Neural progenitor cell (in vitro differentiated cells): Measurements from ENCODE around the gene HEG1. TPM values are rescaled to one million over a fixed set of nuclear protein-coding genes. Genes with fewer than 3 reads are reported as not detected.

Experiments used
- DNase-seq: peaks from one replicate; pipeline ENCODE4 v3.0.0-alpha.2; 2016; ENCODE audit warnings: low spot score
- H2AFZ ChIP-seq: fragments of 200-600 bp; sonication (generic); replicated peaks from 2 replicates; pipeline ENCODE4 v1.6.1; 2016; ENCODE audit warnings: antibody characterized with exemption
- H3F3A ChIP-seq: fragments of 200-600 bp; sonication (generic); 2 replicates; pipeline ENCODE4 v1.6.1; 2016; ENCODE audit warnings: antibody characterized with exemption, low read depth
- H3K27ac ChIP-seq: fragments of 200-600 bp; sonication (generic); 2 replicates; pipeline ENCODE4 v1.5.1; 2016; ENCODE audit warnings: mild to moderate bottlenecking
- H3K27me3 ChIP-seq: fragments of 200-600 bp; sonication (generic); 2 replicates; pipeline ENCODE4 v1.6.1; 2016; ENCODE audit warnings: mild to moderate bottlenecking, moderate library complexity
- H3K36me3 ChIP-seq: fragments of 200-600 bp; sonication (generic); 2 replicates; pipeline ENCODE4 v1.5.1; 2016
- H3K4me1 ChIP-seq: fragments of 200-600 bp; sonication (generic); 2 replicates; pipeline ENCODE4 v1.6.1; 2016; ENCODE audit warnings: mixed run types
- H3K4me2 ChIP-seq: fragments of 200-600 bp; sonication (generic); 2 replicates; pipeline ENCODE4 v1.6.1; 2016
- H3K4me3 ChIP-seq: fragments of 200-600 bp; sonication (generic); 2 replicates; pipeline ENCODE4 v1.5.1; 2016
- H3K79me2 ChIP-seq: fragments of 200-600 bp; sonication (generic); 2 replicates; pipeline ENCODE4 v1.6.1; 2016; ENCODE audit warnings: low read depth
- H3K9ac ChIP-seq: fragments of 200-600 bp; sonication (generic); 2 replicates; pipeline ENCODE4 v1.6.1; 2016
- H3K9me3 ChIP-seq: fragments of 200-600 bp; sonication (generic); 2 replicates; pipeline ENCODE4 v1.5.1; 2016; ENCODE audit warnings: low read depth
- H4K20me1 ChIP-seq: fragments of 200-600 bp; sonication (generic); 2 replicates; pipeline ENCODE4 v1.6.1; 2016; ENCODE audit warnings: low read depth
- H3K27ac Mint-ChIP-seq: 3 replicates; pipeline ENCODE4 v1.8.0; 2021; ENCODE audit warnings: mixed read lengths
- H3K27me3 Mint-ChIP-seq: 2 replicates; pipeline ENCODE4 v1.8.0; 2022; ENCODE audit warnings: low read depth, mild to moderate bottlenecking, inconsistent platforms, moderate library complexity, mixed read lengths; ENCODE audit not compliant: insufficient read depth
- H3K36me3 Mint-ChIP-seq: 3 replicates; pipeline ENCODE4 v1.8.0; 2021; ENCODE audit warnings: mixed read lengths
- H3K4me1 Mint-ChIP-seq: 3 replicates; pipeline ENCODE4 v1.8.0; 2021; ENCODE audit warnings: mixed read lengths
- H3K4me3 Mint-ChIP-seq: 3 replicates; pipeline ENCODE4 v1.8.0; 2021; ENCODE audit warnings: mild to moderate bottlenecking, moderate library complexity, mixed read lengths
- H3K9me3 Mint-ChIP-seq: 3 replicates; pipeline ENCODE4 v1.8.0; 2020; ENCODE audit warnings: mixed read lengths
- CTCF ChIP-seq: fragments of 200-600 bp; sonication (generic); IDR thresholded peaks from 2 replicates; pipeline ENCODE4 v1.5.1; 2017; ENCODE audit warnings: antibody characterized with exemption, mild to moderate bottlenecking
- EZH2 ChIP-seq: fragments of 200-600 bp; sonication (generic); IDR thresholded peaks from 2 replicates; pipeline ENCODE4 v1.6.1; 2017; ENCODE audit warnings: antibody characterized with exemption, mild to moderate bottlenecking, moderate library complexity
- EZH2phosphoT487 ChIP-seq: fragments of 200-600 bp; sonication (generic); IDR thresholded peaks from 2 replicates; pipeline ENCODE4 v1.6.1; 2017; ENCODE audit warnings: antibody characterized with exemption
- total RNA-seq: library from RNA; depleted of rRNA; stranded (reverse); fragments of >200 nt; gene quantifications from 2 replicates; pipeline ENCODE4 v1.2.3, GENCODE V29; 2015; ENCODE audit warnings: low replicate concordance

HEG1 gene
- total RNA-seq, 1 donor from 2014 or later: 11.4 TPM

GRCh38 chr3:125006291-125006731, 49.5 kb downstream of the HEG1 start:
- H3K36me3 Mint-ChIP-seq: peaks cover 51% of the 10 kb centered on the region
- H2AFZ ChIP-seq: no peak overlapping the region
- no peaks in the 10 kb centered on the region for H3K79me2 ChIP-seq
- peaks cover 36% of the 10 kb centered on the region for H3F3A ChIP-seq
- H3K9me3 Mint-ChIP-seq: no peaks in the 10 kb centered on the region
- no peak overlapping the region for H3K4me3 ChIP-seq
- H4K20me1 ChIP-seq: no peaks in the 10 kb centered on the region
- H3K4me2 ChIP-seq: no peak overlapping the region
- no peaks in the 10 kb centered on the region for H3K9me3 ChIP-seq
- peak overlapping the region; percentile 79 for H3K27ac ChIP-seq
- peak; percentile 52 for DNase-seq
- peaks cover 58% of the 10 kb centered on the region for H3K4me1 Mint-ChIP-seq
- peak overlapping the region; percentile 77 for H3K27ac Mint-ChIP-seq
- no peaks in the 10 kb centered on the region for H3K36me3 ChIP-seq
- no peak overlapping the region for H3K4me3 Mint-ChIP-seq
- H3K27me3 Mint-ChIP-seq: peaks cover 2% of the 10 kb centered on the region
- no peak for TF ChIP-seq CTCF
- TF ChIP-seq EZH2phosphoT487: no peak
- TF ChIP-seq EZH2: no peak
- no peak overlapping the region for H3K9ac ChIP-seq
- H3K27me3 ChIP-seq: no peaks in the 10 kb centered on the region
- peaks cover 45% of the 10 kb centered on the region for H3K4me1 ChIP-seq

DNA sequence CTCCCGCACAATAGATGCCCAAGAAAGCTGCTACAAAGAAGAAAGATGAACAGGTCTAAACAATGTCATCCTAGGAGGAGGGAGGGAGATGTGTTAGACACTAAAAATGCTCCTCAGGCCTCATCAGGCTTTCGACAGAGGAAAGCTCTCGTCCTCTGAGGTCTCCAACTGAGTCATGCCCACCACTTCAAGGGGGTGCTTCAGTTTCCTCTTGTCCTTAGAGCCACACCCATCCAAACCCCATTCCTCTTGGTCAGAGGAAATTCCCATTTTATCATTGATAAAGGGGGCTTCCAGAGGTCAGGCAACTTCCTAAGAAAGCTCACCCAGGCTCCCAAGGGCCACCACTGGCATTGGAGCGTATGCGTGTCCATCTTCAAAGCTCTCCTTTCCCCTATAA, 50.1 kb downstream of the HEG1 start:
- H3K4me1 Mint-ChIP-seq: peaks cover 64% of the 10 kb centered on the region
- H3K79me2 ChIP-seq: no peaks in the 10 kb centered on the region
- peaks cover 50% of the 10 kb centered on the region for H3K36me3 Mint-ChIP-seq
- H3K9ac ChIP-seq: no peak overlapping the region
- H4K20me1 ChIP-seq: no peaks in the 10 kb centered on the region
- no peaks in the 10 kb centered on the region for H3K9me3 ChIP-seq
- no peaks in the 10 kb centered on the region for H3K9me3 Mint-ChIP-seq
- no peak overlapping the region for H2AFZ ChIP-seq
- peaks cover 2% of the 10 kb centered on the region for H3K27me3 Mint-ChIP-seq
- no peak overlapping the region for H3K27ac Mint-ChIP-seq
- DNase-seq: no peak
- no peak overlapping the region for H3K27ac ChIP-seq
- H3K4me2 ChIP-seq: no peak overlapping the region
- no peak overlapping the region for H3K4me3 ChIP-seq
- peaks cover 36% of the 10 kb centered on the region for H3F3A ChIP-seq
- TF ChIP-seq EZH2phosphoT487: no peak
- TF ChIP-seq EZH2: no peak
- TF ChIP-seq CTCF: no peak
- H3K27me3 ChIP-seq: no peaks in the 10 kb centered on the region
- peaks cover 48% of the 10 kb centered on the region for H3K4me1 ChIP-seq
- H3K4me3 Mint-ChIP-seq: no peak overlapping the region
- H3K36me3 ChIP-seq: no peaks in the 10 kb centered on the region

- TF ChIP-seq CTCF (no peak), EZH2 (no peak), EZH2phosphoT487 (no peak)
- no peaks in the 10 kb centered on the region for H3K79me2 ChIP-seq
- no peak overlapping the region for H3K27ac ChIP-seq
- Mint-ChIP-seq H3K4me3 (no peak overlapping the region), H3K27ac (no peak overlapping the region), H3K27me3 (peaks cover 2% of the 10 kb centered on the region), H3K4me1 (peaks cover 67% of the 10 kb centered on the region), H3K36me3 (peaks cover 46% of the 10 kb centered on the region), H3K9me3 (no peaks in the 10 kb centered on the region)
- H3K27me3 ChIP-seq: no peaks in the 10 kb centered on the region
- H3K36me3 ChIP-seq: no peaks in the 10 kb centered on the region
- no peak overlapping the region for H2AFZ ChIP-seq
- no peaks in the 10 kb centered on the region for H3K9me3 ChIP-seq
- H4K20me1 ChIP-seq: no peaks in the 10 kb centered on the region
- peaks cover 53% of the 10 kb centered on the region for H3K4me1 ChIP-seq
- H3K4me2 ChIP-seq: no peak overlapping the region
- no peak for DNase-seq
- H3K4me3 ChIP-seq: no peak overlapping the region
- H3F3A ChIP-seq: peaks cover 36% of the 10 kb centered on the region
- H3K9ac ChIP-seq: no peak overlapping the region
Measured at GRCh38 chr3:125005222-125005621, 50.6 kb downstream of the HEG1 start.
